H1 (cell line): ENCODE measurements around the gene LRP1. TPM values are rescaled to one million over a fixed set of nuclear protein-coding genes. Genes with fewer than 3 reads are reported as not detected.

Source experiments
- ASH2L ChIP-seq: fragments of 200-600, 300-600 bp; sonication (generic); IDR thresholded peaks from one replicate; pipeline ENCODE4 v1.7.1; 2017; ENCODE audit warnings: low read length
- BRCA1 ChIP-seq: IDR thresholded peaks from 2 replicates; pipeline ENCODE4 v1.6.1; 2012; ENCODE audit warnings: low read depth, low read length, improper control_type of control experiment
- CHD2 ChIP-seq: IDR thresholded peaks from 2 replicates; pipeline ENCODE4 v1.6.1; 2012; ENCODE audit warnings: low read length, improper control_type of control experiment
- CREB1 ChIP-seq: IDR thresholded peaks from 2 replicates; pipeline ENCODE4 v1.6.1; 2012; ENCODE audit warnings: inconsistent platforms
- CTBP2 ChIP-seq: IDR thresholded peaks from 2 replicates; pipeline ENCODE4 v1.7.0; 2011; ENCODE audit warnings: borderline replicate concordance, mild to moderate bottlenecking, moderate library complexity, mixed read lengths, low read length; ENCODE audit not compliant: insufficient read depth, insufficient read length
- HDAC6 ChIP-seq: IDR thresholded peaks from one replicate; pipeline ENCODE4 v1.7.1; 2012; ENCODE audit warnings: low read depth, mild to moderate bottlenecking, inconsistent platforms, low read length, moderate library complexity
- PHF8 ChIP-seq: fragments of 200-600 bp; sonication (generic); conservative IDR thresholded peaks from 2 replicates; pipeline ENCODE4 v1.7.1; 2012; ENCODE audit warnings: low read depth, mild to moderate bottlenecking, inconsistent platforms, low read length, moderate library complexity
- POLR2A ChIP-seq, 2 experiments: IDR thresholded peaks; 1 replicate in 1 of 2; 2 replicates in 1 of 2; pipeline ENCODE4 v1.6.1; 2011; ENCODE audit warnings: low read depth in 2 of 2, low read length in 2 of 2, mild to moderate bottlenecking in 2 of 2; ENCODE audit errors: control extremely low read depth in 1 of 2
- polyA plus RNA-seq, 7 experiments: library from polyadenylated mRNA; depleted of rRNA in 3 of 7; stranded (reverse) in 5 of 7; unstranded in 2 of 7; fragments of >200 nt in 5 of 7; fragments of 200-250 nt in 2 of 7; gene quantifications; 1 replicate in 5 of 7; 2 replicates in 1 of 7; 4 replicates in 1 of 7; pipeline versions ENCODE4 v1.2.1 to v1.2.3, GENCODE V29; 2011 to 2013; ENCODE audit warnings: missing spikeins in 2 of 7, mixed read lengths in 2 of 7
- total RNA-seq: library from RNA; stranded (reverse); fragmentation: NEBNext Ultra II Directional; extraction: Animal tissue kit (Norgen Biotek cat#: 25700); gene quantifications from 2 replicates; pipeline ENCODE4 v1.2.1, GENCODE V29; 2021
- TF ChIP-seq, protein P1 (sequence below): fragments of 300-600 bp; sonication (generic); IDR thresholded peaks from 2 replicates; pipeline ENCODE4 v1.7.1; 2012; ENCODE audit warnings: low read length, moderate library complexity, mild to moderate bottlenecking, inconsistent platforms; ENCODE audit not compliant: insufficient replicate concordance
- TF ChIP-seq, protein P2 (sequence below), 3 experiments: IDR thresholded peaks; 1 replicate in 2 of 3; 2 replicates in 1 of 3; pipeline versions ENCODE4 v1.5.1 to v1.6.1; 2011; ENCODE audit warnings: low read length in 3 of 3, mild to moderate bottlenecking in 3 of 3, inconsistent platforms in 2 of 3, low read depth in 1 of 3, moderate library complexity in 1 of 3; ENCODE audit not compliant: insufficient read depth in 1 of 3; ENCODE audit errors: control extremely low read depth in 1 of 3

LRP1 gene
- total and polyA plus RNA-seq, 2 of the 8 experiments (the other 6 are each of a cell fraction or from before 2014, with no cell fraction given), result 35.3 to 92.5 TPM

DNA sequence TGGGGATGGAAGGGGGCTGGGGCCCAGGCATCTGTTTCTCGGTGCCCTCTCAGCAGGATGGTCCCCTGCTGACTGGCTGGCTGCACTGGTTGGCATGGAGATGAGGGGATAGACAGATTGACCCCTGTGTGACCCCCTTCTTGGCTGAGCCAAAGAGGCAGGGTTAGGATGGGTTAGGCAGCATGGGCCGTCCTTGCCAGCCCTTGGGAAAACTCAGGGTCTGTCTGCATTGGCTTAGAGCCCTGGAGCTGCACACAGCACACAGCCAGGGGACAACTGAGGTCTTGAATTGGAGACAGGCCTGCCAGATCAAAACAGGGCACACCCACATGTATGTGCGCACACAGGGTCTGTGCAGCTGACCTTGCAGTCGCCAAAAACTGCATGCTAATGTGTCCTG, 30.4 kb downstream of the LRP1 start (continued):
- TF ChIP-seq, protein P1, sequence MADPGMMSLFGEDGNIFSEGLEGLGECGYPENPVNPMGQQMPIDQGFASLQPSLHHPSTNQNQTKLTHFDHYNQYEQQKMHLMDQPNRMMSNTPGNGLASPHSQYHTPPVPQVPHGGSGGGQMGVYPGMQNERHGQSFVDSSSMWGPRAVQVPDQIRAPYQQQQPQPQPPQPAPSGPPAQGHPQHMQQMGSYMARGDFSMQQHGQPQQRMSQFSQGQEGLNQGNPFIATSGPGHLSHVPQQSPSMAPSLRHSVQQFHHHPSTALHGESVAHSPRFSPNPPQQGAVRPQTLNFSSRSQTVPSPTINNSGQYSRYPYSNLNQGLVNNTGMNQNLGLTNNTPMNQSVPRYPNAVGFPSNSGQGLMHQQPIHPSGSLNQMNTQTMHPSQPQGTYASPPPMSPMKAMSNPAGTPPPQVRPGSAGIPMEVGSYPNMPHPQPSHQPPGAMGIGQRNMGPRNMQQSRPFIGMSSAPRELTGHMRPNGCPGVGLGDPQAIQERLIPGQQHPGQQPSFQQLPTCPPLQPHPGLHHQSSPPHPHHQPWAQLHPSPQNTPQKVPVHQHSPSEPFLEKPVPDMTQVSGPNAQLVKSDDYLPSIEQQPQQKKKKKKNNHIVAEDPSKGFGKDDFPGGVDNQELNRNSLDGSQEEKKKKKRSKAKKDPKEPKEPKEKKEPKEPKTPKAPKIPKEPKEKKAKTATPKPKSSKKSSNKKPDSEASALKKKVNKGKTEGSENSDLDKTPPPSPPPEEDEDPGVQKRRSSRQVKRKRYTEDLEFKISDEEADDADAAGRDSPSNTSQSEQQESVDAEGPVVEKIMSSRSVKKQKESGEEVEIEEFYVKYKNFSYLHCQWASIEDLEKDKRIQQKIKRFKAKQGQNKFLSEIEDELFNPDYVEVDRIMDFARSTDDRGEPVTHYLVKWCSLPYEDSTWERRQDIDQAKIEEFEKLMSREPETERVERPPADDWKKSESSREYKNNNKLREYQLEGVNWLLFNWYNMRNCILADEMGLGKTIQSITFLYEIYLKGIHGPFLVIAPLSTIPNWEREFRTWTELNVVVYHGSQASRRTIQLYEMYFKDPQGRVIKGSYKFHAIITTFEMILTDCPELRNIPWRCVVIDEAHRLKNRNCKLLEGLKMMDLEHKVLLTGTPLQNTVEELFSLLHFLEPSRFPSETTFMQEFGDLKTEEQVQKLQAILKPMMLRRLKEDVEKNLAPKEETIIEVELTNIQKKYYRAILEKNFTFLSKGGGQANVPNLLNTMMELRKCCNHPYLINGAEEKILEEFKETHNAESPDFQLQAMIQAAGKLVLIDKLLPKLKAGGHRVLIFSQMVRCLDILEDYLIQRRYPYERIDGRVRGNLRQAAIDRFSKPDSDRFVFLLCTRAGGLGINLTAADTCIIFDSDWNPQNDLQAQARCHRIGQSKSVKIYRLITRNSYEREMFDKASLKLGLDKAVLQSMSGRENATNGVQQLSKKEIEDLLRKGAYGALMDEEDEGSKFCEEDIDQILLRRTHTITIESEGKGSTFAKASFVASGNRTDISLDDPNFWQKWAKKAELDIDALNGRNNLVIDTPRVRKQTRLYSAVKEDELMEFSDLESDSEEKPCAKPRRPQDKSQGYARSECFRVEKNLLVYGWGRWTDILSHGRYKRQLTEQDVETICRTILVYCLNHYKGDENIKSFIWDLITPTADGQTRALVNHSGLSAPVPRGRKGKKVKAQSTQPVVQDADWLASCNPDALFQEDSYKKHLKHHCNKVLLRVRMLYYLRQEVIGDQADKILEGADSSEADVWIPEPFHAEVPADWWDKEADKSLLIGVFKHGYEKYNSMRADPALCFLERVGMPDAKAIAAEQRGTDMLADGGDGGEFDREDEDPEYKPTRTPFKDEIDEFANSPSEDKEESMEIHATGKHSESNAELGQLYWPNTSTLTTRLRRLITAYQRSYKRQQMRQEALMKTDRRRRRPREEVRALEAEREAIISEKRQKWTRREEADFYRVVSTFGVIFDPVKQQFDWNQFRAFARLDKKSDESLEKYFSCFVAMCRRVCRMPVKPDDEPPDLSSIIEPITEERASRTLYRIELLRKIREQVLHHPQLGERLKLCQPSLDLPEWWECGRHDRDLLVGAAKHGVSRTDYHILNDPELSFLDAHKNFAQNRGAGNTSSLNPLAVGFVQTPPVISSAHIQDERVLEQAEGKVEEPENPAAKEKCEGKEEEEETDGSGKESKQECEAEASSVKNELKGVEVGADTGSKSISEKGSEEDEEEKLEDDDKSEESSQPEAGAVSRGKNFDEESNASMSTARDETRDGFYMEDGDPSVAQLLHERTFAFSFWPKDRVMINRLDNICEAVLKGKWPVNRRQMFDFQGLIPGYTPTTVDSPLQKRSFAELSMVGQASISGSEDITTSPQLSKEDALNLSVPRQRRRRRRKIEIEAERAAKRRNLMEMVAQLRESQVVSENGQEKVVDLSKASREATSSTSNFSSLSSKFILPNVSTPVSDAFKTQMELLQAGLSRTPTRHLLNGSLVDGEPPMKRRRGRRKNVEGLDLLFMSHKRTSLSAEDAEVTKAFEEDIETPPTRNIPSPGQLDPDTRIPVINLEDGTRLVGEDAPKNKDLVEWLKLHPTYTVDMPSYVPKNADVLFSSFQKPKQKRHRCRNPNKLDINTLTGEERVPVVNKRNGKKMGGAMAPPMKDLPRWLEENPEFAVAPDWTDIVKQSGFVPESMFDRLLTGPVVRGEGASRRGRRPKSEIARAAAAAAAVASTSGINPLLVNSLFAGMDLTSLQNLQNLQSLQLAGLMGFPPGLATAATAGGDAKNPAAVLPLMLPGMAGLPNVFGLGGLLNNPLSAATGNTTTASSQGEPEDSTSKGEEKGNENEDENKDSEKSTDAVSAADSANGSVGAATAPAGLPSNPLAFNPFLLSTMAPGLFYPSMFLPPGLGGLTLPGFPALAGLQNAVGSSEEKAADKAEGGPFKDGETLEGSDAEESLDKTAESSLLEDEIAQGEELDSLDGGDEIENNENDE, result no peak
- TF ChIP-seq ASH2L (no peak), BRCA1 (no peak), CREB1 (no peak), PHF8 (no peak), CTBP2 (no peak), CHD2 (no peak), HDAC6 (no peak), POLR2A (IDR thresholded peaks at IDR 0.05; ENCODE audit: control extremely low read depth in 1 of 2, low read depth in 2 of 2, low read length in 2 of 2) (no peak)
- TF ChIP-seq, protein P2, sequence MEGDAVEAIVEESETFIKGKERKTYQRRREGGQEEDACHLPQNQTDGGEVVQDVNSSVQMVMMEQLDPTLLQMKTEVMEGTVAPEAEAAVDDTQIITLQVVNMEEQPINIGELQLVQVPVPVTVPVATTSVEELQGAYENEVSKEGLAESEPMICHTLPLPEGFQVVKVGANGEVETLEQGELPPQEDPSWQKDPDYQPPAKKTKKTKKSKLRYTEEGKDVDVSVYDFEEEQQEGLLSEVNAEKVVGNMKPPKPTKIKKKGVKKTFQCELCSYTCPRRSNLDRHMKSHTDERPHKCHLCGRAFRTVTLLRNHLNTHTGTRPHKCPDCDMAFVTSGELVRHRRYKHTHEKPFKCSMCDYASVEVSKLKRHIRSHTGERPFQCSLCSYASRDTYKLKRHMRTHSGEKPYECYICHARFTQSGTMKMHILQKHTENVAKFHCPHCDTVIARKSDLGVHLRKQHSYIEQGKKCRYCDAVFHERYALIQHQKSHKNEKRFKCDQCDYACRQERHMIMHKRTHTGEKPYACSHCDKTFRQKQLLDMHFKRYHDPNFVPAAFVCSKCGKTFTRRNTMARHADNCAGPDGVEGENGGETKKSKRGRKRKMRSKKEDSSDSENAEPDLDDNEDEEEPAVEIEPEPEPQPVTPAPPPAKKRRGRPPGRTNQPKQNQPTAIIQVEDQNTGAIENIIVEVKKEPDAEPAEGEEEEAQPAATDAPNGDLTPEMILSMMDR (IDR thresholded peaks at IDR 0.05; ENCODE audit: control extremely low read depth in 1 of 3, insufficient read depth in 1 of 3, low read depth in 1 of 3, low read length in 3 of 3), result no peak
